Parathyroid adenoma (tissue), 2 donors: ENCODE measurements around the gene OTULIN.

Experiments
- H2AFZ ChIP-seq: fragments of 300-600 bp; sonication (generic); one replicate; pipeline ENCODE4 v1.7.0; 2017; ENCODE audit warnings: antibody characterized with exemption, mild to moderate bottlenecking
- H3K27ac ChIP-seq: fragments of 300-600 bp; sonication (generic); one replicate; pipeline ENCODE4 v1.7.0; 2017
- H3K27me3 ChIP-seq: fragments of 300-600 bp; sonication (generic); one replicate; pipeline ENCODE4 v1.7.0; 2017; ENCODE audit warnings: low read length; ENCODE audit not compliant: control insufficient read depth, insufficient read depth
- H3K36me3 ChIP-seq: fragments of 300-600 bp; sonication (generic); one replicate; pipeline ENCODE4 v1.7.0; 2017; ENCODE audit warnings: low read length; ENCODE audit not compliant: control insufficient read depth, insufficient read depth
- H3K4me1 ChIP-seq: fragments of 300-600 bp; sonication (generic); one replicate; pipeline ENCODE4 v1.7.0; 2017; ENCODE audit warnings: control low read depth
- H3K4me2 ChIP-seq: fragments of 300-600 bp; sonication (generic); one replicate; pipeline ENCODE4 v1.7.0; 2017; ENCODE audit warnings: low read length
- H3K4me3 ChIP-seq: fragments of 300-600 bp; sonication (generic); one replicate; pipeline ENCODE4 v1.7.0; 2017; ENCODE audit warnings: low read depth, low read length
- H3K79me2 ChIP-seq: fragments of 300-600 bp; sonication (generic); one replicate; pipeline ENCODE4 v1.7.0; 2017; ENCODE audit warnings: control low read depth
- H3K9ac ChIP-seq: fragments of 300-600 bp; sonication (generic); one replicate; pipeline ENCODE4 v1.7.0; 2017; ENCODE audit warnings: mild to moderate bottlenecking
- H3K9me3 ChIP-seq: fragments of 300-600 bp; sonication (generic); one replicate; pipeline ENCODE4 v1.7.0; 2017; ENCODE audit warnings: low read length; ENCODE audit not compliant: control insufficient read depth
- TF ChIP-seq, protein P1 (sequence below): fragments of 300-600 bp; sonication (generic); IDR thresholded peaks from one replicate; pipeline ENCODE4 v1.7.0; 2017; ENCODE audit warnings: antibody characterized with exemption, mild to moderate bottlenecking
- donor health status: primary hyperparathyroidism.

Gene OTULIN

DNA sequence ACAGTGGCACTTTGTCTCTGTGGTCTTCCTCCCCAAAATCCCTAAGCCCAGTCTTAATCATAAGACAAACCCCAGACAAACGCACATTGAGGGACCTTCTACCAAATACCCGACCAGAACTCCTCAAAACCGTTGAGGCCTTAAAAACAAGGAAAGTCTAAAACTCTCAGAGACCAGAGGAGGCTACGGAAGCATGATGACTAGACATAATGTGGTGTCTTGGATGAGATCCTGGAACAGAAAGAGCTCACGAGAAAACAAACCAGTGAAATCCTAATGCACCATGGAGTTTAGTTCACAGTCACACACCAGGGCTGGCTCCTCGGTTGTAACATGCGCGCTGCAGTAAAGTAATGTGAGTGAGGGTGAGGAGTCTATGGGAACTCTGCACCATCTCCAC, 58.4 kb downstream of the OTULIN start:
- Histone ChIP-seq H2AFZ (no peak overlapping the region), H3K9ac (no peak overlapping the region), H3K4me2 (no peak overlapping the region), H3K27me3 (no peaks in the 10 kb centered on the region), H3K4me3 (no peak overlapping the region), H3K4me1 (peaks cover 16% of the 10 kb centered on the region), H3K79me2 (peaks cover 15% of the 10 kb centered on the region), H3K9me3 (no peaks in the 10 kb centered on the region), H3K36me3 (no peaks in the 10 kb centered on the region), H3K27ac (no peak overlapping the region)
- TF ChIP-seq, protein P1, sequence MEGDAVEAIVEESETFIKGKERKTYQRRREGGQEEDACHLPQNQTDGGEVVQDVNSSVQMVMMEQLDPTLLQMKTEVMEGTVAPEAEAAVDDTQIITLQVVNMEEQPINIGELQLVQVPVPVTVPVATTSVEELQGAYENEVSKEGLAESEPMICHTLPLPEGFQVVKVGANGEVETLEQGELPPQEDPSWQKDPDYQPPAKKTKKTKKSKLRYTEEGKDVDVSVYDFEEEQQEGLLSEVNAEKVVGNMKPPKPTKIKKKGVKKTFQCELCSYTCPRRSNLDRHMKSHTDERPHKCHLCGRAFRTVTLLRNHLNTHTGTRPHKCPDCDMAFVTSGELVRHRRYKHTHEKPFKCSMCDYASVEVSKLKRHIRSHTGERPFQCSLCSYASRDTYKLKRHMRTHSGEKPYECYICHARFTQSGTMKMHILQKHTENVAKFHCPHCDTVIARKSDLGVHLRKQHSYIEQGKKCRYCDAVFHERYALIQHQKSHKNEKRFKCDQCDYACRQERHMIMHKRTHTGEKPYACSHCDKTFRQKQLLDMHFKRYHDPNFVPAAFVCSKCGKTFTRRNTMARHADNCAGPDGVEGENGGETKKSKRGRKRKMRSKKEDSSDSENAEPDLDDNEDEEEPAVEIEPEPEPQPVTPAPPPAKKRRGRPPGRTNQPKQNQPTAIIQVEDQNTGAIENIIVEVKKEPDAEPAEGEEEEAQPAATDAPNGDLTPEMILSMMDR = no peak

DNA sequence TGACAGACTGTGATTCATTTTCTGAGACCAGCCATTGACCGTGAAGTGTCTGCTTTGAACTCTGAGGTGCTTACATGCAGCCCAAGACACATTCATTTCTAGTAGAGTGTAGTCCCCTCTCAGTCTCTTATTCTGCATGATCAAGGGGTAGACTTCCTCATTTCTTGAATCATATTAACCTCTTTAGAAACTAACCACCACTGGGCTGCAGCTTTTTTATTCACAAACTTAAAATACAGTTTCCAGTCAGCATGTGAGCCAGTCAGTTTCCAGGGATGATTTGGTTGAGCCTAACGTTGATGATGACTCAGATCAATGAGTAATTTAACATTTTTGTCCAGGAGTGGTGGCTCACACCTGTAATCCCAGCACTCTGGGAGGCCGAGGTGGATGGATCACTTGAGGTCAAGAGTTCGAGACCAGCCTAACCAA, 59.2 kb downstream of the OTULIN start:
- TF ChIP-seq, protein P1 = no peak
- no peak overlapping the region for H3K4me2 ChIP-seq

DNA sequence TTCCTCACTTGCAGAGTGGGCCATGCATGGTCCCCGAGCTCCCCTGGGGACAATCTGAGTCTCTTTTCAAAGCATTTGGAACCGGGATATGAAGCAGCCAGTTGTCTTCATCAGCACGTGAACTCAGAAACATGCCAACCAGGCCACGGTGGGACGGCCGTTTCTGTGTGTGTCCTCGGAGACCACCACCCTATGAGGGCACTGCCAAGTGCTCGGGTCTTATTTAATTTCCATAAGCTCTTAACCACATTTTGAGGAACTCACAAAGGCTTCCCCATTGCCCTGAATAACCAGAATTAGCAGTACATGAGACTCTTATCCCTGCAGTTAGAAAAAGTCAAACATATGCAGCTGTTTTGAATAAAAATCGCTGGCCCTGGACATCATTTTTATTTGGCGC, 60.1 kb downstream of the OTULIN start:
- no peak overlapping the region for H3K9ac ChIP-seq
- H3K4me2 ChIP-seq = no peak overlapping the region
- H3K36me3 ChIP-seq = no peaks in the 10 kb centered on the region
- no peak overlapping the region for H3K27ac ChIP-seq
- H3K4me1 ChIP-seq = peaks cover 16% of the 10 kb centered on the region
- no peak overlapping the region for H2AFZ ChIP-seq
- peaks cover 9% of the 10 kb centered on the region for H3K79me2 ChIP-seq
- no peaks in the 10 kb centered on the region for H3K27me3 ChIP-seq
- TF ChIP-seq, protein P1 = no peak
- H3K4me3 ChIP-seq = no peak overlapping the region
- no peaks in the 10 kb centered on the region for H3K9me3 ChIP-seq

More for the DNA sequence above, 59.2 kb downstream of the OTULIN start:
- no peak overlapping the region for H3K9ac ChIP-seq
- H2AFZ ChIP-seq = no peak overlapping the region
- H3K9me3 ChIP-seq = no peaks in the 10 kb centered on the region
- H3K27ac ChIP-seq = no peak overlapping the region
- no peaks in the 10 kb centered on the region for H3K27me3 ChIP-seq
- H3K79me2 ChIP-seq = peaks cover 15% of the 10 kb centered on the region
- H3K4me3 ChIP-seq = no peak overlapping the region
- H3K36me3 ChIP-seq = no peaks in the 10 kb centered on the region
- H3K4me1 ChIP-seq = peaks cover 16% of the 10 kb centered on the region

DNA sequence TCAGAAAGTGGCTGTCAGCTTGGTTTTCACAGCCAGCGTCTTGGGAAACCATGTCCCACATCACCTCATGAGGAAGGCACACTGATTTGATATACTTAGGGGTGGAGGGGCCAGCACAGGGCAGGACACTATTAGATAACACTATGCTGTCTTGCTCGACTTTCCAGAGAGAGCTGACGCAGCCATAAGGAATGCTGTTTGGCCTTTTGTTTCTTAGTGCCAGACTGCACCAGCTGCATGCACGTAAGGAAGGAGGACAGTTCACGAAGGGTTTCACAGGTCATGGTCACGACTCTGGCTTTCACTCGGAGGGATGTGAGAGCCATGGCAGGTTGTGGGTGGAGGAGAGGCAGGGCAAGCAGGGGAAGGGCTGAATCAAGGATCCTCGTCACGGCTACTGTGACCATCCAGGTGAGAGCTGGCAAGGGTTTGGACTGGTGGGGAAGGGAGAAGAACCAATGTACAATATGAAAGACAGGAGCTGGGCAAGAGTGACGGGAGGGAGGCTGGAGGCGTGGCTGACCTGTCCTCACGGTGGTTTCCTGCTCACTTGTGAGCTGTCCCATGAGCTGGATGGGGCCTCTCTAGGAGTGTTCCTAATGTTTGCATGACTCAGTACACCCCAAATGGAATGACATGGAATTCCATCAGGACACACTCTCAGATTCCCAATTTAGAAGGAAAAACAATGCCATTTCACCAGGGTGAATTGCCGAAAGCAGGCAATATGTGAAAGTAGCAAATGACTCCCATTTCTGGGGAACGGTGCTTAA, 61.7 kb downstream of the OTULIN start:
- Histone ChIP-seq H3K9me3 (no peaks in the 10 kb centered on the region), H2AFZ (no peak overlapping the region), H3K4me1 (peaks cover 7% of the 10 kb centered on the region), H3K27ac (no peak overlapping the region), H3K36me3 (no peaks in the 10 kb centered on the region), H3K4me2 (no peak overlapping the region), H3K4me3 (no peak overlapping the region), H3K9ac (no peak overlapping the region), H3K27me3 (no peaks in the 10 kb centered on the region), H3K79me2 (peaks cover 9% of the 10 kb centered on the region)
- TF ChIP-seq, protein P1 = no peak

DNA sequence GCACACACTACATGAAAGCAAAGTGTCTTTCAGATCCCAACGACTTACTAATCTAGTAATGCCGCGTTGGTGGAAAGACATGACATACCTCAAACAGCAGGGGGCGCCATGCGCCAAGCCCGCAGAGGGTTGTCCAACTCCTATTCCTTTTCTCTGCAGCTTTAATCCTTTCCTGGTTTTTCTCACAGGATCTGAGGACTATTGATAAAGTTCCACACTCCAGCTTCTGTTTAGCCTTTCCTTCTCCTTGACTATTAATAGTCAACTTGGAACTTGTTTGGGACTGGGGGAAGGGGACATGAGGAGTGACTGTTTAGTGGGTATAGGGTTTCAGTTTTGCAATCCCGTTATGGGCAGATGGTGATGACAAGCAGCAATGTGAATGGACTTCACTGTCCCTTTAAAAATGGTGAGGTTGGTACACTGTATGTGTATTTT, 62.9 kb downstream of the OTULIN start:
- Histone ChIP-seq H3K36me3 (no peaks in the 10 kb centered on the region), H3K4me3 (no peak overlapping the region), H3K9ac (no peak overlapping the region), H3K9me3 (no peaks in the 10 kb centered on the region), H3K4me1 (peaks cover 7% of the 10 kb centered on the region), H2AFZ (peak overlapping the region; percentile 22), H3K27me3 (no peaks in the 10 kb centered on the region), H3K79me2 (peaks cover 9% of the 10 kb centered on the region), H3K4me2 (no peak overlapping the region), H3K27ac (no peak overlapping the region)
- TF ChIP-seq, protein P1 = peak; percentile 97
